Measurements from ENCODE around the gene OR5A2.

The OR5A2 gene

GRCh38 chr11:59423835-59424234, 2.4 kb downstream of the OR5A2 start:
- H3K79me2 ChIP-seq (ENCODE audit: insufficient read depth, low read depth): no peaks in the 10 kb centered on the region
- H3K27ac ChIP-seq: no peak overlapping the region
- H3K9ac ChIP-seq: no peak overlapping the region
- no peak overlapping the region for H3K4me2 ChIP-seq
- H2AFZ ChIP-seq (ENCODE audit: low read depth): no peak overlapping the region
- H3K4me1 ChIP-seq (ENCODE audit: low read depth, poor library complexity, severe bottlenecking): no peaks in the 10 kb centered on the region
- no peaks in the 10 kb centered on the region for H3K27me3 ChIP-seq (ENCODE audit: insufficient read depth, low read depth)
- TF ChIP-seq CTCF (conservative IDR thresholded peaks at IDR 0.05; ENCODE audit: low read depth, low read length): no peak
- no peaks in the 10 kb centered on the region for H3K36me3 ChIP-seq (ENCODE audit: insufficient read depth)
- H4K20me1 ChIP-seq (ENCODE audit: insufficient read depth): no peaks in the 10 kb centered on the region
- no peak overlapping the region for H3K4me3 ChIP-seq (IDR thresholded peaks at IDR 0.05; ENCODE audit: insufficient read depth, low read depth, low read length)

GRCh38 chr11:59418156-59418555, 8.1 kb downstream of the OR5A2 start:
- Histone ChIP-seq H2AFZ (ENCODE audit: low read depth) (no peak overlapping the region), H4K20me1 (ENCODE audit: insufficient read depth) (no peaks in the 10 kb centered on the region), H3K27ac (no peak overlapping the region), H3K27me3 (ENCODE audit: insufficient read depth, low read depth) (no peaks in the 10 kb centered on the region), H3K4me3 (IDR thresholded peaks at IDR 0.05; ENCODE audit: insufficient read depth, low read depth, low read length) (no peak overlapping the region), H3K9ac (no peak overlapping the region), H3K79me2 (ENCODE audit: insufficient read depth, low read depth) (no peaks in the 10 kb centered on the region), H3K4me2 (no peak overlapping the region), H3K4me1 (ENCODE audit: low read depth, poor library complexity, severe bottlenecking) (no peaks in the 10 kb centered on the region), H3K36me3 (ENCODE audit: insufficient read depth) (no peaks in the 10 kb centered on the region)
- TF ChIP-seq CTCF (conservative IDR thresholded peaks at IDR 0.05; ENCODE audit: low read depth, low read length): no peak

DNA sequence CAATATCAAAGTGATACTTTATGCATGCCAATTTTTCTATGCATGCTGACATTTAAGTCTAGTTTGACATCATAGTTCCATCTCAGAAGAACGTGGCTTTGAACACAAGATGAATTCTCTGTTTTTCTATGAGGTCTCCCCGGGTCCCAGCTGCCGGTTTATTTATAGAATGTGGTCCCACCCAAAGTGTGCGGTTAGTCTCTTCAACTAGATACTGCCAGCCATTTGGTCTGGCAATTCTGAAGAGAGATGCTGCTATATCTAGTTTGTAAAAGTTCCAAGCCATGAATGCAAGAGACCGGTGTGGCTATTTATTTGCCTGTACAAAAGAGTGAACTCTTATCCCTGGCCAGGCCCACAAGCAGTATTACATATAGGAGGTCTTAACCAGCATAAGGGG, 9.2 kb downstream of the OR5A2 start:
- H2AFZ ChIP-seq (ENCODE audit: low read depth): no peak overlapping the region
- no peaks in the 10 kb centered on the region for H3K27me3 ChIP-seq (ENCODE audit: insufficient read depth, low read depth)
- H3K9ac ChIP-seq: no peak overlapping the region
- H3K27ac ChIP-seq: no peak overlapping the region
- no peaks in the 10 kb centered on the region for H4K20me1 ChIP-seq (ENCODE audit: insufficient read depth)
- no peak overlapping the region for H3K4me2 ChIP-seq
- no peak for TF ChIP-seq CTCF (conservative IDR thresholded peaks at IDR 0.05; ENCODE audit: low read depth, low read length)
- H3K79me2 ChIP-seq (ENCODE audit: insufficient read depth, low read depth): no peaks in the 10 kb centered on the region
- no peak overlapping the region for H3K4me3 ChIP-seq (IDR thresholded peaks at IDR 0.05; ENCODE audit: insufficient read depth, low read depth, low read length)
- no peaks in the 10 kb centered on the region for H3K4me1 ChIP-seq (ENCODE audit: low read depth, poor library complexity, severe bottlenecking)
- no peaks in the 10 kb centered on the region for H3K36me3 ChIP-seq (ENCODE audit: insufficient read depth)

DNA sequence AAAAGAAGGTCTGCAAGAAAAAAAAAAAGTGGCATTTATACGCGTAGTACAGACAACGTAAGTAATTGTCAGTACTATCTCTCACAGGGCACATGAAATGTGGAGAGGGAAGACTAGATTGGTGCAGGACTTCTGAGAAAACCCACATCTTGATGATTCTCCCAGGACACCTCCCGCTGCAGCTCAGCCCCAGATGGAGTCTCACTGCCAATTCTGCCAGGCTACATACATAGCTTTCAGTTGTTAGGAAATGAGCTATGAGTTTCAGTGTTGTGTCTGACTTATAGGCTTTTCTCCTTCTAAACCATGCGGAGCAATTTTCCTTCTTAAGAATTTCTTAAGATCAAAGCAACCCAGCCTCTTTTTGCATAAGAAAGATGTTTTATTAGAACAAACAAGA, 9.6 kb downstream of the OR5A2 start:
- H3K36me3 ChIP-seq (ENCODE audit: insufficient read depth): no peaks in the 10 kb centered on the region
- no peak overlapping the region for H3K4me3 ChIP-seq (IDR thresholded peaks at IDR 0.05; ENCODE audit: insufficient read depth, low read depth, low read length)
- H3K79me2 ChIP-seq (ENCODE audit: insufficient read depth, low read depth): no peaks in the 10 kb centered on the region
- H3K4me2 ChIP-seq: no peak overlapping the region
- no peak overlapping the region for H3K27ac ChIP-seq
- H3K27me3 ChIP-seq (ENCODE audit: insufficient read depth, low read depth): no peaks in the 10 kb centered on the region
- no peak for TF ChIP-seq CTCF (conservative IDR thresholded peaks at IDR 0.05; ENCODE audit: low read depth, low read length)
- H4K20me1 ChIP-seq (ENCODE audit: insufficient read depth): no peaks in the 10 kb centered on the region
- H3K9ac ChIP-seq: no peak overlapping the region
- no peak overlapping the region for H2AFZ ChIP-seq (ENCODE audit: low read depth)
- H3K4me1 ChIP-seq (ENCODE audit: low read depth, poor library complexity, severe bottlenecking): no peaks in the 10 kb centered on the region

- no peak overlapping the region for H3K4me2 ChIP-seq
- H3K27ac ChIP-seq: no peak overlapping the region
- no peak overlapping the region for H3K4me3 ChIP-seq (IDR thresholded peaks at IDR 0.05; ENCODE audit: insufficient read depth, low read depth, low read length)
- H3K4me1 ChIP-seq (ENCODE audit: low read depth, poor library complexity, severe bottlenecking): no peaks in the 10 kb centered on the region
- no peak overlapping the region for H2AFZ ChIP-seq (ENCODE audit: low read depth)
- no peak for TF ChIP-seq CTCF (conservative IDR thresholded peaks at IDR 0.05; ENCODE audit: low read depth, low read length)
- no peaks in the 10 kb centered on the region for H3K27me3 ChIP-seq (ENCODE audit: insufficient read depth, low read depth)
- H3K79me2 ChIP-seq (ENCODE audit: insufficient read depth, low read depth): no peaks in the 10 kb centered on the region
- H3K36me3 ChIP-seq (ENCODE audit: insufficient read depth): no peaks in the 10 kb centered on the region
- no peak overlapping the region for H3K9ac ChIP-seq
- H4K20me1 ChIP-seq (ENCODE audit: insufficient read depth): no peaks in the 10 kb centered on the region
Measured at GRCh38 chr11:59415111-59415510, 11.1 kb downstream of the OR5A2 start.

Data from KMS-11 (cell line).